ENCODE measurements around the gene METTL18.

METTL18 gene

GRCh38 chr1:169785267-169785666, 9.4 kb downstream of the METTL18 start:
- Histone ChIP-seq H3K27ac (ENCODE audit: low read length) (no peak overlapping the region), H3K4me3 (ENCODE audit: low read length) (no peak overlapping the region), H3K4me1 (ENCODE audit: insufficient read depth, low read length) (peaks cover 8% of the 10 kb centered on the region), H3K9me3 (ENCODE audit: insufficient read depth, low read depth, low read length) (no peaks in the 10 kb centered on the region), H3K9ac (ENCODE audit: low read depth, low read length) (no peak overlapping the region), H3K36me3 (ENCODE audit: insufficient read depth, low read depth, low read length) (no peaks in the 10 kb centered on the region), H3K27me3 (ENCODE audit: insufficient read depth, low read length) (no peaks in the 10 kb centered on the region; the same call in 1 of the 2 replicates)

GRCh38 chr1:169784102-169784501, 10.6 kb downstream of the METTL18 start:
- Histone ChIP-seq H3K9ac (ENCODE audit: low read depth, low read length) (no peak overlapping the region), H3K4me3 (ENCODE audit: low read length) (no peak overlapping the region), H3K4me1 (ENCODE audit: insufficient read depth, low read length) (peaks cover 9% of the 10 kb centered on the region), H3K9me3 (ENCODE audit: insufficient read depth, low read depth, low read length) (no peaks in the 10 kb centered on the region), H3K27ac (ENCODE audit: low read length) (no peak overlapping the region), H3K27me3 (ENCODE audit: insufficient read depth, low read length) (no peaks in the 10 kb centered on the region; the same call in 1 of the 2 replicates), H3K36me3 (ENCODE audit: insufficient read depth, low read depth, low read length) (no peaks in the 10 kb centered on the region)

- H3K27ac ChIP-seq (ENCODE audit: low read length), result no peak overlapping the region
- H3K36me3 ChIP-seq (ENCODE audit: insufficient read depth, low read depth, low read length), result no peaks in the 10 kb centered on the region
- no peak overlapping the region for H3K9ac ChIP-seq (ENCODE audit: low read depth, low read length)
- H3K4me3 ChIP-seq (ENCODE audit: low read length), result no peak overlapping the region
- H3K27me3 ChIP-seq (ENCODE audit: insufficient read depth, low read length), result no peaks in the 10 kb centered on the region; the same call in 1 of the 2 replicates
- no peaks in the 10 kb centered on the region for H3K9me3 ChIP-seq (ENCODE audit: insufficient read depth, low read depth, low read length)
- H3K4me1 ChIP-seq (ENCODE audit: insufficient read depth, low read length), result peaks cover 9% of the 10 kb centered on the region
Observed at GRCh38 chr1:169782596-169782995, 12.1 kb downstream of the METTL18 start.

GRCh38 chr1:169779970-169780369, 14.7 kb downstream of the METTL18 start:
- Histone ChIP-seq H3K9me3 (ENCODE audit: insufficient read depth, low read depth, low read length) (no peaks in the 10 kb centered on the region), H3K36me3 (ENCODE audit: insufficient read depth, low read depth, low read length) (no peaks in the 10 kb centered on the region), H3K27me3 (ENCODE audit: insufficient read depth, low read length) (no peaks in the 10 kb centered on the region), H3K27ac (ENCODE audit: low read length) (no peak overlapping the region), H3K9ac (ENCODE audit: low read depth, low read length) (no peak overlapping the region), H3K4me3 (ENCODE audit: low read length) (no peak overlapping the region), H3K4me1 (ENCODE audit: insufficient read depth, low read length) (peaks cover 9% of the 10 kb centered on the region)

- H3K9ac ChIP-seq (ENCODE audit: low read depth, low read length), result no peak overlapping the region
- H3K36me3 ChIP-seq (ENCODE audit: insufficient read depth, low read depth, low read length), result no peaks in the 10 kb centered on the region
- H3K9me3 ChIP-seq (ENCODE audit: insufficient read depth, low read depth, low read length), result no peaks in the 10 kb centered on the region
- H3K4me3 ChIP-seq (ENCODE audit: low read length), result no peak overlapping the region
- H3K27me3 ChIP-seq (ENCODE audit: insufficient read depth, low read length), result no peaks in the 10 kb centered on the region
- peaks cover 9% of the 10 kb centered on the region for H3K4me1 ChIP-seq (ENCODE audit: insufficient read depth, low read length)
- no peak overlapping the region for H3K27ac ChIP-seq (ENCODE audit: low read length)
Observed at GRCh38 chr1:169779150-169779549, 15.6 kb downstream of the METTL18 start.

- no peak overlapping the region for H3K9ac ChIP-seq (ENCODE audit: low read depth, low read length)
- no peaks in the 10 kb centered on the region for H3K36me3 ChIP-seq (ENCODE audit: insufficient read depth, low read depth, low read length)
- H3K4me3 ChIP-seq (ENCODE audit: low read length), result no peak overlapping the region
- H3K27me3 ChIP-seq (ENCODE audit: insufficient read depth, low read length), result no peaks in the 10 kb centered on the region; the same call in 1 of the 2 replicates
- H3K9me3 ChIP-seq (ENCODE audit: insufficient read depth, low read depth, low read length), result no peaks in the 10 kb centered on the region
- H3K27ac ChIP-seq (ENCODE audit: low read length), result no peak overlapping the region
- H3K4me1 ChIP-seq (ENCODE audit: insufficient read depth, low read length), result peaks cover 9% of the 10 kb centered on the region
Observed at GRCh38 chr1:169776440-169776839, 18.3 kb downstream of the METTL18 start.

- Histone ChIP-seq H3K36me3 (ENCODE audit: insufficient read depth, low read depth, low read length) (no peaks in the 10 kb centered on the region), H3K4me1 (ENCODE audit: insufficient read depth, low read length) (no peaks in the 10 kb centered on the region), H3K4me3 (ENCODE audit: low read length) (no peak overlapping the region), H3K9me3 (ENCODE audit: insufficient read depth, low read depth, low read length) (no peaks in the 10 kb centered on the region), H3K9ac (ENCODE audit: low read depth, low read length) (no peak overlapping the region), H3K27me3 (ENCODE audit: insufficient read depth, low read length) (no peaks in the 10 kb centered on the region; the same call in 1 of the 2 replicates), H3K27ac (ENCODE audit: low read length) (no peak overlapping the region)
Observed at GRCh38 chr1:169768161-169768560, 26.5 kb downstream of the METTL18 start.

GRCh38 chr1:169765580-169766331, 29.0 kb downstream of the METTL18 start:
- Histone ChIP-seq H3K9me3 (ENCODE audit: insufficient read depth, low read depth, low read length) (no peaks in the 10 kb centered on the region), H3K27me3 (ENCODE audit: insufficient read depth, low read length) (no peaks in the 10 kb centered on the region), H3K4me3 (ENCODE audit: low read length) (no peak overlapping the region), H3K4me1 (ENCODE audit: insufficient read depth, low read length) (no peaks in the 10 kb centered on the region), H3K36me3 (ENCODE audit: insufficient read depth, low read depth, low read length) (no peaks in the 10 kb centered on the region), H3K9ac (ENCODE audit: low read depth, low read length) (no peak overlapping the region), H3K27ac (ENCODE audit: low read length) (no peak overlapping the region)

GRCh38 chr1:169764919-169765318, 29.8 kb downstream of the METTL18 start:
- Histone ChIP-seq H3K9me3 (ENCODE audit: insufficient read depth, low read depth, low read length) (0 out of 2 replicates have a peak, but pooled peaks cover 2% of the 10 kb centered on the region), H3K4me3 (ENCODE audit: low read length) (no peak overlapping the region), H3K4me1 (ENCODE audit: insufficient read depth, low read length) (no peaks in the 10 kb centered on the region), H3K27me3 (ENCODE audit: insufficient read depth, low read length) (no peaks in the 10 kb centered on the region), H3K36me3 (ENCODE audit: insufficient read depth, low read depth, low read length) (no peaks in the 10 kb centered on the region), H3K27ac (ENCODE audit: low read length) (no peak overlapping the region), H3K9ac (ENCODE audit: low read depth, low read length) (no peak overlapping the region)

- Histone ChIP-seq H3K36me3 (ENCODE audit: insufficient read depth, low read depth, low read length) (no peaks in the 10 kb centered on the region), H3K4me3 (ENCODE audit: low read length) (no peak overlapping the region), H3K9ac (ENCODE audit: low read depth, low read length) (no peak overlapping the region), H3K27me3 (ENCODE audit: insufficient read depth, low read length) (no peaks in the 10 kb centered on the region), H3K27ac (ENCODE audit: low read length) (no peak overlapping the region), H3K9me3 (ENCODE audit: insufficient read depth, low read depth, low read length) (peaks cover 13% of the 10 kb centered on the region), H3K4me1 (ENCODE audit: insufficient read depth, low read length) (no peaks in the 10 kb centered on the region)
Observed at GRCh38 chr1:169762699-169763098, 32.0 kb downstream of the METTL18 start.

GRCh38 chr1:169759038-169759437, 35.7 kb downstream of the METTL18 start:
- Histone ChIP-seq H3K4me1 (ENCODE audit: insufficient read depth, low read length) (no peaks in the 10 kb centered on the region), H3K36me3 (ENCODE audit: insufficient read depth, low read depth, low read length) (no peaks in the 10 kb centered on the region), H3K4me3 (ENCODE audit: low read length) (no peak overlapping the region), H3K27me3 (ENCODE audit: insufficient read depth, low read length) (no peaks in the 10 kb centered on the region), H3K9me3 (ENCODE audit: insufficient read depth, low read depth, low read length) (peaks cover 13% of the 10 kb centered on the region), H3K27ac (ENCODE audit: low read length) (no peak overlapping the region), H3K9ac (ENCODE audit: low read depth, low read length) (no peak overlapping the region)

- no peak overlapping the region for H3K4me3 ChIP-seq (ENCODE audit: low read length)
- peaks cover 1% of the 10 kb centered on the region for H3K9me3 ChIP-seq (ENCODE audit: insufficient read depth, low read depth, low read length)
- H3K27me3 ChIP-seq (ENCODE audit: insufficient read depth, low read length), result no peaks in the 10 kb centered on the region
- no peak overlapping the region for H3K9ac ChIP-seq (ENCODE audit: low read depth, low read length)
- H3K27ac ChIP-seq (ENCODE audit: low read length), result no peak overlapping the region
- no peaks in the 10 kb centered on the region for H3K4me1 ChIP-seq (ENCODE audit: insufficient read depth, low read length)
- H3K36me3 ChIP-seq (ENCODE audit: insufficient read depth, low read depth, low read length), result no peaks in the 10 kb centered on the region
Observed at GRCh38 chr1:169753549-169753948, 41.2 kb downstream of the METTL18 start.

All from iPS-20b (cell line).